Neuron (in vitro differentiated cells): ENCODE data around the gene PDLIM5.
"Not testable (repeated sequence)": the region's sequence is repeated elsewhere in the genome, so short reads cannot be mapped to it uniquely, and the experiment has no call there.

Experiments
- H2AFZ ChIP-seq: one replicate; pipeline ENCODE4 v1.6.1; 2013; ENCODE audit warnings: low read depth, mild to moderate bottlenecking, inconsistent platforms, low read length, moderate library complexity
- H3K27me3 ChIP-seq: one replicate; pipeline ENCODE4 v1.6.1; 2013; ENCODE audit warnings: low read length; ENCODE audit not compliant: insufficient read depth
- H3K36me3 ChIP-seq: one replicate; pipeline ENCODE4 v1.6.1; 2013; ENCODE audit warnings: low read length; ENCODE audit not compliant: insufficient read depth
- H3K4me1 ChIP-seq: one replicate; pipeline ENCODE4 v1.6.1; 2013; ENCODE audit warnings: low read length; ENCODE audit not compliant: insufficient read depth
- H3K4me3 ChIP-seq: 2 replicates; pipeline ENCODE4 v1.5.1; 2013; ENCODE audit warnings: mild to moderate bottlenecking, low read length, moderate library complexity
- H3K9me3 ChIP-seq: one replicate; pipeline ENCODE4 v1.6.1; 2013; ENCODE audit warnings: low read length

The PDLIM5 gene, protein sequence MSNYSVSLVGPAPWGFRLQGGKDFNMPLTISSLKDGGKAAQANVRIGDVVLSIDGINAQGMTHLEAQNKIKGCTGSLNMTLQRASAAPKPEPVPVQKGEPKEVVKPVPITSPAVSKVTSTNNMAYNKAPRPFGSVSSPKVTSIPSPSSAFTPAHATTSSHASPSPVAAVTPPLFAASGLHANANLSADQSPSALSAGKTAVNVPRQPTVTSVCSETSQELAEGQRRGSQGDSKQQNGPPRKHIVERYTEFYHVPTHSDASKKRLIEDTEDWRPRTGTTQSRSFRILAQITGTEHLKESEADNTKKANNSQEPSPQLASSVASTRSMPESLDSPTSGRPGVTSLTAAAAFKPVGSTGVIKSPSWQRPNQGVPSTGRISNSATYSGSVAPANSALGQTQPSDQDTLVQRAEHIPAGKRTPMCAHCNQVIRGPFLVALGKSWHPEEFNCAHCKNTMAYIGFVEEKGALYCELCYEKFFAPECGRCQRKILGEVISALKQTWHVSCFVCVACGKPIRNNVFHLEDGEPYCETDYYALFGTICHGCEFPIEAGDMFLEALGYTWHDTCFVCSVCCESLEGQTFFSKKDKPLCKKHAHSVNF

DNA sequence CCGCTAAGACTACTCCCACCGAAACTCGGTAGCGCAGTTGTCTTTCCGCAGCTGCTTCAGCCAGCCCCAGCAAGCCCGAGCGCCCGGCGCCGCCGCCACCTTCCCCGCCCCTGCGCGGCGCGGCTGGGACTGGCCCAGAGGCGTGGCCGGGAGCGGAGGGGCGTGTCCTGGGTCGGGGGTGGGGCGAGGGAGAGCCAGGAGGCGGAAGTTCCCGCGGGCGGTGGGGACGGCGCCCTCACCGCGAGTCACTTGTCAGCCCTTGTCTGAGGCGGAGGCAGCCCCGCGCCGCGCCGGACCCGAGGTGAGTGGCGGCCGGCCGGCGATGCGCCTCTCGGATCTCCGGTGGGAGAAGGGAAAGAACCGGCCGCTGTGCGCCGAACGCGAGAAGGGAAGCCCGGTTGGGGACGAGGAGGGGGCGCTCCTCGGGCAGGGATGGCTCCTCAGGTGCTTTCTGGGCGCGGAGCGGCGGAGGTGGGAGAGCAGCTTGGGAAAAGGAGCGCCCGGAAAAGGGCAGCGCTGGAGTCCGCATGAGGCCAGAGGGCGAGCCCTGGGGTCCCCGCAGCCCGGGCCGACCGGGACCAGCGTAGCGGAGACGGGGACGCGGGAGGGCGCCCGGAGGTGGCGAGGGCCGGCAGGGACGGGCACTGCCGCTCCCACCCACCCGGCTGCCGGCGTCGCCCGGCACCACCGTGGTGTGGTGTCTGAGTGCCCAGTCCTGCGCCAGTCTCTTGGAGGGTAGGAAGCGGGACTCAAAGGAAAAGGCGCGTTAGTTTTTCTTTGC, at the start of gene PDLIM5:
TSS of gene PDLIM5 (plus strand) at position 248 of the 781 bp plus-strand sequence. CDS start 3,347 bp downstream, outside the sequence.
- Histone ChIP-seq H3K4me3 (peak within 1 kb of the TSS; percentile 79), H3K4me1 (peaks cover 28% of the 10 kb centered on the region), H3K9me3 (no peaks in the 10 kb centered on the region), H2AFZ (peak within 1 kb of the TSS; percentile 94), H3K36me3 (peaks cover 6% of the 10 kb centered on the region), H3K27me3 (no peaks in the 10 kb centered on the region)

DNA sequence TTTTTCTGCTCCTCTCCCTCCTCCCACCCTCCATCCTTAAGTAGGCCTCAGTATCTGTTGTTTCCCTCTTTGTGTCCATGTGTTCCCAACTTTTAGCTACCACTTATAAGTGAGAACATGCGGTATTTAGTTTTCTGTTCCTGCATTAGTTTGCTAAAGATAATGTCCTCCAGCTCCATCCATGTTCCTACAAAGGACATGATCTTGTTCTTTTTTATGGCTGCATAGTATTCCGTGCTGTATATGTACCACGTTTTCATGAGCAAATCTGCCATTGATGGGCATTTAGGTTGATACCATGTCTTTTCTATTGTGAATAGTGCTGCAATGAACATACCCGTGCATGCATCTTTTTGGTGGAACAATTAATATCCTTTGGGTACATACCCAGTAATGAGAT, 49.3 kb upstream of the PDLIM5 start:
- H2AFZ ChIP-seq, H3K9me3 ChIP-seq, H3K27me3 ChIP-seq, H3K4me1 ChIP-seq, H3K36me3 ChIP-seq, H3K4me3 ChIP-seq: not testable (repeated sequence)

DNA sequence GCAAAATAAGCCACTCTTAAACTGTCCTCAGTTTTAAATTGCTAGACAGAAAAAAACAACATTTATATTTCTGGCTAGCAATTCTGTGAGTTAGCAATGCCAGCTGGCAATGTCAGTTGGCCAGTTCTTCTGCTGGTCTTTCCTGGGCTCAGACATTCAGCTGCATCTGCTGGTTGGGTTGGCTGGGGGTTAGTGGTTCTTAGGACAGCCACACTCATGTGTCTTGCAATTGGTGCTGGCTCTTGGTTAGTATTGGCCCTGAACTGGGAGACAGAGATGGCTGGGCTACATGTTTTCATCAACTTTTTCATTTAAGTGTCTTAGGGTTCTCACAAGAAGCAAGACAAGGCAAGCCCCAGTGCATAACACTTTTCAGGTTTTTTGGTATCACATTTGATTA, 48.0 kb upstream of the PDLIM5 start:
- H3K9me3 ChIP-seq = no peaks in the 10 kb centered on the region
- no peak overlapping the region for H2AFZ ChIP-seq
- no peaks in the 10 kb centered on the region for H3K36me3 ChIP-seq
- H3K27me3 ChIP-seq = no peaks in the 10 kb centered on the region
- H3K4me3 ChIP-seq = no peak overlapping the region
- peaks cover 3% of the 10 kb centered on the region for H3K4me1 ChIP-seq

DNA sequence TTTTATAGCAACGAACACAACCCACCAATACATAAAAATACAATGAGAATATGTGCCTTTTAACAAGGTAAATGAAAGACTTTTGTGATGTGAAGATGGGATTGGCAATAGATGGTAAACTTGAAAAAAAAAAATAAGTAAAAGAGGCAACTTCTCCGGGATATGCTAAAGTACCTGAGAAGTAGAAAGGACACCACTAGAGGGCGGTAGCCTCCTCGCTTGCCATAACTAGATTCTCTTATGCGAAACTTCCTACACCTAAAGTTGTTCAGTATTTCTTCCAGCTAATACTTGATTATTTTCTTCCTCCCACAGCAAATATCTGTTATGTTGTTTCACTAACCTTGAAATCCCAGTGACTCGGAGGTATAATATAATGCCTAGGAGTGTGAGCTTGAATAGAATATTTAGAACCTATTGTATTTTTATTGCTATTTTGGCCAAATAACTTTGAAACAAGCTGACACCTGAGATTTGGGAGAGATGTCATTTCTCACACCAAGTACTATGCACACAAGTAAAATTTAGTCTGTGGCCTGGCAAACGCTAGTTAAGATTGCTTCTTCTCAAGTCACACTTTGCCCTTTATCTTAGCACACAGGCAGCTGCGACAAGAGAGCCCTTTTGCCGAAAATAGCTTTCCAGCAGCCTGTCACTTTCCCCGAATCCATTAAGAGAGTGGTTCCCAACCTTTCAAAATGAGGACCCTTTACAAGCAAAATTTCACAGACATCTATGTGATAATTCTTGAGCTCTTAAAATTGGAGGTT, 44.9 kb upstream of the PDLIM5 start:
- Histone ChIP-seq H3K4me3 (no peak overlapping the region), H3K27me3 (no peaks in the 10 kb centered on the region), H3K36me3 (no peaks in the 10 kb centered on the region), H2AFZ (no peak overlapping the region), H3K9me3 (no peaks in the 10 kb centered on the region), H3K4me1 (peaks cover 2% of the 10 kb centered on the region)

DNA sequence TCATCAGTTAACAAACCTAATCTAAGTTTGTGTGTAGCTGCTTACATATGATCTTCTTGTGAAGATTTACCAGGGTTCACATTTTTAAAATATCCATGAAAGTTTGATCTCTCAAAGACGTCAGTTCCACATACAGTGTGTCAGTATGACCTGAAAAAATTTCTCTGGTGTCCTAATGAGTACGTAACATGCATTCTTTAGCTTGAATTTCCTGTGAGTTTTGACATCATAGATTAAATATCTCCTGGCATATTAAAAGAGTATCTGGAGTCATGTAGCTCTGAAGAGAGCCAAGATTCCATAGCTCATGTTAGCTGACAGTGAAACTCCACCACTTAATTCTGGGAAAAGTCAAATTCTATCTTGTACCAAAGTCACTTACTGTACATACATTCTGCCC, 43.9 kb upstream of the PDLIM5 start:
- no peaks in the 10 kb centered on the region for H3K9me3 ChIP-seq
- no peak overlapping the region for H2AFZ ChIP-seq
- H3K27me3 ChIP-seq = no peaks in the 10 kb centered on the region
- peaks cover 2% of the 10 kb centered on the region for H3K4me1 ChIP-seq
- no peaks in the 10 kb centered on the region for H3K36me3 ChIP-seq
- H3K4me3 ChIP-seq = no peak overlapping the region

DNA sequence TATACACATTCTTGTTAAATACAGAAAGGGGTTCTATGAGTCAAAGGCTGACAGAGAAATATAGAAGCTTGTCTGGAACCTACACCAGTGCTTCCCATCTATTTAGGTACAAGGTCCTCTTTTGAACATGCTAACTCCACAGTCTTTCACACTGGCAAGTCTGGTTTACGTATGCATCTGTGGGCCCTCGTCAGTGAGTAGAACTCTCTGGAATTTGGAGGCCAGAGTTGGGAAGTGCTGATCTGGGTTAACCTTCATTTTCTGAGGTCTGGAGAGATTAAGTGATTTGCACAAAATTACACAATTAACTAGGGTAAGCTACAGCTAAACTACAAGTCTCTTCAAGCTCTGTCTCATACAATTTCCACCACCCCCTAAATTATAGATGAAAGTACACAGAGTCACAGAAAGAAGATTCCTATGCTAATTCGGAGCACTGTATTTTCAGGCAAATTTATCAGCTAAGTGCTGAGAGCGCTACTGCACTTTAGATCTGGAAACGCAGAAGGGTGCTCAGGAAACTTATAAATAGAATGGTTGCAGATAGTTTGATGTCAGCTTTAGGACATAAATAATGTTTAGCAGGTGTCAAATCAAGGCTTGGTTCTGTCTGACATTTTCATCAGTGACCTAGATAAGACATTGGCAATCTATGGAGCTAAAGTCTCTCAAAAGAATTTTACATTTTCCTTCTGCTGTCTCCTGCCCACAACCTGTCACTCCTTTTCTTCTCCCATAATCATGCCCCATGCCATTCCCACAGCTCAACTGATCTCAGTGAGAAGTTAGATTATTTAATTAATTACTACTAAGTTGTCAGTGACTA, 43.0 kb upstream of the PDLIM5 start:
- no peaks in the 10 kb centered on the region for H3K9me3 ChIP-seq
- peaks cover 2% of the 10 kb centered on the region for H3K4me1 ChIP-seq
- no peak overlapping the region for H2AFZ ChIP-seq
- H3K27me3 ChIP-seq = no peaks in the 10 kb centered on the region
- no peaks in the 10 kb centered on the region for H3K36me3 ChIP-seq
- no peak overlapping the region for H3K4me3 ChIP-seq

DNA sequence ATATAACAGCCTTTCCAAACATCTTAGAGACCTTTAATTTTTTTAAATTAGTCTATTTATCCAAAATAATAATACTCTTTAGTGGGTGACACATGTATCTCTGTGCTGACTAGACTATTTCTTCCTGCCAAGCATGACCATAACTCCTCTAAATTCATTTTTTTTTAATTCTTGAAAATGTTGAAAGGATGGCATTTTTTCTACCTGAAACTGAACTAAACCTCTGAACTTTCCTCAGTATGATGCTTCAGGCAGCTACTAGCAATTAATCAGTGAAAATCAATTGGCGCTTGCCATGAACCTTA, 42.4 kb upstream of the PDLIM5 start:
- Histone ChIP-seq H3K4me3 (no peak overlapping the region), H3K4me1 (peaks cover 2% of the 10 kb centered on the region), H3K9me3 (peaks cover 2% of the 10 kb centered on the region), H2AFZ (no peak overlapping the region), H3K27me3 (no peaks in the 10 kb centered on the region), H3K36me3 (no peaks in the 10 kb centered on the region)

DNA sequence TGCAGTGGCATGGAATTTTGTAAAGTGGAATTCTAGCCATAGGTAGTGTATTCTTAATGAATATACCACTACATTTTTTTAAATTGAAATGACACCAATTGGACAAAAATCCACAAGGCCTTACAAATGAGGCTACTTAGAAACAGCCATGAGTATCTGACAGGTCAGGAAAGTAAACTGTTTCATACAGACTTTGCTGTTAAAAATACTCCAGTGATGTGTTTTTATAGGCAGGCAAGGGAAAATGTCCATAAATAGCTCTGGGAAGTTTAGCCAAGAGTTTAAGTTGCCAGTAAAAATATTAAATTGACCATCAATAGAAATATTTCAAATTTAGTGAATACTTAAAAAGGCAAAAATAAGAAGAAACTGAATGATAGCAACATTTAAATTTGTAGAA, 41.8 kb upstream of the PDLIM5 start:
- H3K4me1 ChIP-seq = peaks cover 2% of the 10 kb centered on the region
- H3K4me3 ChIP-seq = no peak overlapping the region
- H3K36me3 ChIP-seq = no peaks in the 10 kb centered on the region
- peaks cover 2% of the 10 kb centered on the region for H3K9me3 ChIP-seq
- H2AFZ ChIP-seq = no peak overlapping the region
- no peaks in the 10 kb centered on the region for H3K27me3 ChIP-seq

DNA sequence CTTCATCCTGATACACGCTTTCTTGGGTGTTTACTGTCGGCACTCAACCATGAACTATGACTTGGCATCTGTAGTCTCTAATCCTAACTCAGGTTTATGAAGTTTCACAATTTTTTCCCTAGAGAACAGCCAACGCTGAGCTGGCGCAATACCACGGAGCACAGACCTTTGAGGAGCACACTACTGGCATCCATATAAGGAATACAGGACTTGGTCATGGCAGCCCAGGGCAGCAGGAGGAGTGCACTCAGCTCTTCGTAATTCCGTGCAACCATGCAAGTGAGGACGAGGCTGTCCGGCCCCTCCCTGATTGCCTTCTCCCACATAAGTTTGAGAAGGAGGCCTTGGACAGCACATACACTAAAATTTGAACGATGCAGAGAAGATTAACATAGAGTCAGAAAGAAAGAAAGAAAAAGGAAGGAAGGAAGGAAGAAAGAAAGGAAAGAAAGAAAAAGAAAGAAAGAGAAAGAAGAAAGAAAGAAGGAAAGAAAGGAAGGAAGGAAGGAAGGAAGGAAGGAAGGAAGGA, 41.0 kb upstream of the PDLIM5 start:
- peaks cover 2% of the 10 kb centered on the region for H3K9me3 ChIP-seq
- H3K27me3 ChIP-seq = no peaks in the 10 kb centered on the region
- no peak overlapping the region for H2AFZ ChIP-seq
- H3K4me3 ChIP-seq = no peak overlapping the region
- H3K4me1 ChIP-seq = peaks cover 2% of the 10 kb centered on the region
- no peaks in the 10 kb centered on the region for H3K36me3 ChIP-seq

DNA sequence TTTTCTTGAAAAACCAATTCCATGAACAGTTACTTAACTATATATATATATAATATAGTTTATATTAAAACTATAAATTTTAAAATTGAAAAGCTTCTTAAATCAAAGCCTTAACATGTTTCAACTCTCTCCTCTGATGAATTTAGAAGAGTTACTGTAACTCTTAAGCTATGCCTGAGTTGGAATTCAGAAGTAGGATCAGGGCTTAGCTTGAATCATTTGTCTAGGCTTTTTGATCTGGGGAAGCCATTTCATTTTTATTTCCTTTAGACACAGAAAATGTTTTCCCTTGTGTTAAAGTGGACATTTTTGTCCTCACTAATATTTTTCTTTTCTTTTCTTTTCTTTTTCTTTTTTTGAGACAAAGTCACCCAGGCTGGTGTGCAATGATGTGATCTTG, 40.4 kb upstream of the PDLIM5 start:
- Histone ChIP-seq H3K36me3 (no peaks in the 10 kb centered on the region), H2AFZ (no peak overlapping the region), H3K4me1 (peaks cover 2% of the 10 kb centered on the region), H3K27me3 (no peaks in the 10 kb centered on the region), H3K9me3 (peaks cover 2% of the 10 kb centered on the region), H3K4me3 (no peak overlapping the region)

DNA sequence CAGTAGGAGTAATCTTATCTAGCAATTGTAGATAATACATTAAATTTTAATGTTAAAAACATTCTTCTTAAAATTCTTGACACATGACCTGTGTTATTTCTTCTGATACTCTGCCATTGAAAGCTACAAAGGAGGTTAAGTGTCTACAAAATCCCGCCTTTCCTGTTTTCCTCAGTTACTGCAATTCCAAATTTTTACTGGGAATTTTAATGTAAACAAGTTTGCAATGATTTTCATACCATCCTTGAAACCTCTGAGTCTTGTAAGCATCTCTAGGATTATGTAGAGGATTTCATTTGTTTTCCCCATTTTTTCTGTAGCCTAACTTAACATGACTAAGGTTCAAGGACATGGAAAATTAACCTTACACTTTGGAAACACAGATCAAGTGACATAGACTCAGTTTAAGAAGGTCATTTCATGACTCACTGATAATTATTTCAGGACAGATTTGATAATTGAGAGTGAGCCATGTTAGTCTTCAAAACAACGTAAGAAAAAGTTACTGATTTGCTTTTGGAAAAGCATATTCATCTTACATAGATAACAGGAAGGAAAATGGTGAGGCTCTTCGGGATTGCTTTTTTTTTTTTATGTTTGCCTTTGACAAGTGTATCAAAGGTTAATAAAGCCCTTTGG, 39.6 kb upstream of the PDLIM5 start:
- Histone ChIP-seq H2AFZ (peak overlapping the region; percentile 28), H3K4me3 (no peak overlapping the region), H3K36me3 (no peaks in the 10 kb centered on the region), H3K9me3 (peaks cover 2% of the 10 kb centered on the region), H3K4me1 (no peaks in the 10 kb centered on the region), H3K27me3 (no peaks in the 10 kb centered on the region)

DNA sequence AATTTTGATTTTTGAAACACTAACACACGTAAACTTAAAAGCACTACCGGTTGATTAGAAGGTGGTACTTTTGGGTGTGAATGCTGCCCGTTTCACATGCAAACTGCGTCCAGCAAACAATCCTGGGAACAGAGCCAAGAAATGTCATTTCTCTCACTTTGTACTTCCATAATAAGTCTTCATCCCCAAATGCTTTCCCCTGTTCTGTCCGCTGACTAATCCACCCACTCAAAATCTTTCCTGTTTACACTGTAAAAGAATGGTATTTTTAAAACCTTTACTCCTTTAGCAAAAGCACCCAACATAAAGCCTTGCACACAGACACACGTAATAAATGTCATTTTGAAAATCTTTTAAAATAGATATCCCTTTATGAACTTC, 39.1 kb upstream of the PDLIM5 start:
- Histone ChIP-seq H3K4me1 (no peaks in the 10 kb centered on the region), H3K27me3 (no peaks in the 10 kb centered on the region), H2AFZ (peak overlapping the region; percentile 28), H3K4me3 (no peak overlapping the region), H3K9me3 (peaks cover 2% of the 10 kb centered on the region), H3K36me3 (no peaks in the 10 kb centered on the region)
